ENCODE results near the gene PLPPR5.

- TF ChIP-seq CTCF (conservative IDR thresholded peaks at IDR 0.05) (no peak), EZH2 (IDR thresholded peaks at IDR 0.05; ENCODE audit: low read depth) (no peak)
Measured at GRCh38 chr1:98898940-98899339, 105.7 kb downstream of the PLPPR5 start.
